Calu3 (cell line): ENCODE measurements around the gene MTERF4. TPM values are rescaled to one million over a fixed set of nuclear protein-coding genes. Genes with fewer than 3 reads are reported as not detected.

Experiments
- BruUV-seq: library from RNA; stranded (reverse); fragments of 400-500 nt; replicated peaks from 2 replicates; lab custom pipeline; 2021; lab: Mats Ljungman, UMichigan
- CTCF ChIA-PET: fragments of 300-600 bp; sonication (Branson Sonifier 250); formaldehyde crosslinking; loops from one replicate; lab custom pipeline; 2022; ENCODE audit warnings: antibody characterized with exemption; lab: Charles Lee
- DNase-seq: peaks from one replicate; pipeline ENCODE4 v3.0.0; 2022
- H3K27ac Mint-ChIP-seq: one replicate; pipeline ENCODE4 v1.8.0; 2022; ENCODE audit warnings: mixed read lengths; ENCODE audit not compliant: unreplicated experiment
- H3K27me3 Mint-ChIP-seq: one replicate; pipeline ENCODE4 v1.8.0; 2022; ENCODE audit warnings: mixed read lengths; ENCODE audit not compliant: unreplicated experiment
- H3K36me3 Mint-ChIP-seq: one replicate; pipeline ENCODE4 v1.8.0; 2022; ENCODE audit warnings: mild to moderate bottlenecking, moderate library complexity, mixed read lengths; ENCODE audit not compliant: insufficient read depth, unreplicated experiment
- H3K4me1 Mint-ChIP-seq: one replicate; pipeline ENCODE4 v1.8.0; 2022; ENCODE audit warnings: mild to moderate bottlenecking, low read depth, mixed read lengths; ENCODE audit not compliant: unreplicated experiment
- H3K4me3 Mint-ChIP-seq: one replicate; pipeline ENCODE4 v1.8.0; 2022; ENCODE audit warnings: mild to moderate bottlenecking, low read depth, moderate library complexity, mixed read lengths; ENCODE audit not compliant: unreplicated experiment
- H3K9me3 Mint-ChIP-seq: one replicate; pipeline ENCODE4 v1.8.0; 2022; ENCODE audit warnings: low read depth, mixed read lengths; ENCODE audit not compliant: unreplicated experiment
- CTCF ChIP-seq: fragments of 200-600 bp; IDR thresholded peaks from one replicate; pipeline ENCODE4 v1.8.0; 2022; ENCODE audit warnings: antibody characterized with exemption; ENCODE audit not compliant: unreplicated experiment
- intact Hi-C: fragments of 100-400 bp; cut with micrococcal nuclease; formaldehyde crosslinking; loops from one replicate; pipeline ENCODE4 v1.10.0; 2022; ENCODE audit not compliant: unreplicated experiment
- total RNA-seq: library from RNA; stranded (reverse); gene quantifications from 2 replicates; pipeline ENCODE4 v1.2.3, GENCODE V29; 2022

MTERF4 gene
- total RNA-seq, 1 experiment from 2014 or later: 33.6 TPM

- CTCF ChIA-PET: interaction anchor here (0.6 to 2.4 kb wide), 6 partner anchors 48 to 242 kb away, joined by 3 to 6 read pairs (median 4); partner anchors contain the start of gene MTERF4
- BruUV-seq: no TSS peak
- TF ChIP-seq CTCF: no peak
- DNase-seq: no peak
- Mint-ChIP-seq H3K36me3 (peaks cover 35% of the 10 kb centered on the region), H3K9me3 (no peaks in the 10 kb centered on the region), H3K4me3 (peak overlapping the region; percentile 86), H3K27ac (peak overlapping the region; percentile 62), H3K4me1 (peaks cover 27% of the 10 kb centered on the region), H3K27me3 (no peaks in the 10 kb centered on the region)
- intact Hi-C loops: loop anchor here (5.0 kb wide), 1 partner anchor 47 kb away; the partner anchor contains the start of gene MTERF4
Observed at GRCh38 chr2:241149675-241149924, 47.5 kb upstream of the MTERF4 start.

- peak within 1 kb of the TSS; percentile 62 for H3K27ac Mint-ChIP-seq
Observed at GRCh38 chr2:241148891-241149674, 47.0 kb upstream of the MTERF4 start, which contains the start of gene PASK. TSS of gene PASK (minus strand) at chr2:241149472. CDS start at chr2:241143032, 6,440 bp downstream.

GRCh38 chr2:241148239-241148638 is 46.2 kb upstream of the MTERF4 start:
- BruUV-seq: TSS peak; percentile 43
- H3K9me3 Mint-ChIP-seq: no peaks in the 10 kb centered on the region
- peaks cover 35% of the 10 kb centered on the region for H3K36me3 Mint-ChIP-seq
- intact Hi-C loops: loop anchor here (5.0 kb wide), 1 partner anchor 46 kb away; the partner anchor contains the start of gene MTERF4
- no peaks in the 10 kb centered on the region for H3K27me3 Mint-ChIP-seq
- CTCF ChIA-PET: no interaction called here
- TF ChIP-seq CTCF: no peak
- peak overlapping the region; percentile 49 for H3K27ac Mint-ChIP-seq
- no peak for DNase-seq
- peak overlapping the region; percentile 86 for H3K4me3 Mint-ChIP-seq
- peaks cover 27% of the 10 kb centered on the region for H3K4me1 Mint-ChIP-seq

More at GRCh38 chr2:241148891-241149674, 47.0 kb upstream of the MTERF4 start, which contains the start of gene PASK:
- CTCF ChIA-PET: interaction anchor here (0.6 to 2.4 kb wide), 6 partner anchors 48 to 243 kb away, joined by 3 to 6 read pairs (median 4); partner anchors contain the start of gene MTERF4
- Mint-ChIP-seq H3K9me3 (no peaks in the 10 kb centered on the region), H3K4me3 (peak within 1 kb of the TSS; percentile 86), H3K36me3 (peaks cover 35% of the 10 kb centered on the region), H3K4me1 (peaks cover 27% of the 10 kb centered on the region), H3K27me3 (no peaks in the 10 kb centered on the region)
- no TSS peak for BruUV-seq
- intact Hi-C loops: loop anchor here (5.0 kb wide), 1 partner anchor 47 kb away; the partner anchor contains the start of gene MTERF4
- DNase-seq: peak; percentile 96
- TF ChIP-seq CTCF: no peak

GRCh38 chr2:241147336-241147735 is 45.2 kb upstream of the MTERF4 start:
- Mint-ChIP-seq H3K4me3 (peak overlapping the region; percentile 86), H3K9me3 (no peaks in the 10 kb centered on the region), H3K27ac (no peak overlapping the region), H3K4me1 (peaks cover 25% of the 10 kb centered on the region), H3K36me3 (peaks cover 35% of the 10 kb centered on the region), H3K27me3 (no peaks in the 10 kb centered on the region)
- no TSS peak for BruUV-seq
- no peak for DNase-seq
- TF ChIP-seq CTCF: no peak
- intact Hi-C loops: loop anchor here (5.0 kb wide), 1 partner anchor 45 kb away; the partner anchor contains the start of gene MTERF4
- CTCF ChIA-PET: no interaction called here
